ENCODE measurements around the gene HUNK.
"Not testable (repeated sequence)": the region's sequence is repeated elsewhere in the genome, so short reads cannot be mapped to it uniquely, and the experiment has no call there.

HUNK gene

DNA sequence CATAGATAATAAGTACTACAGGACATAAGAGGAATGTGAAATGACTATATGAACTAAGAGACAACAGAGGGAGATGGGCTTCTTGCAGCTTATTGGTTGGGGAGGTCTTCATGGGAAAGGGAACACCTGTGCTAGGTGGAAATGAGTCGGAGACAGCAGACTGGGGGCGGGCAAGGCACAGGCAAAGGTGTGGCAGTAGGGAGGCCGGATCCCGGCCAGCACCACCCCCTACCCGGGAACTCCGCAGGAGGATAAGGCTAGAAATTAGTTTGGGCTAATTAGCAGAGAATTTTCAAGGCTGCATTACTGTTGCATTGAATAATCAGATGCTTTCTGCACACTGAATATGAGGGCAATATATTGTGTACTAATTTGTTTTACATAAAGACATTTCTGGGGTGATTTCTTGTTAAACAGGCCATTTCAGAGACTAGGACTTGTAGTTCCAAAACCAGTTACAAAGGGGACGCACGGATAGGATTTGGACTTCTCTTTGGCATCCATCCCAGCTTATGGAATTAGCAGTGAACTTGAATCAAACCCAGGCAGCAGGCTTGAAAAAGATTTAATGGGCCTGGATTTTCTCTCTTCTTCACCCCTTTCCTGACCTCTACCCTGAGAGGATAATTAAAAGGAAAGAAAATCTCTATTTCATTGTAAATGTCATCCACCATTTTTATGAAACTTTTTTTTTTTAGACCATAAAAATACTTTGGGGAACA, 2.2 kb upstream of the HUNK start:
- no peak for DNase-seq (ENCODE audit: low read depth)

DNA sequence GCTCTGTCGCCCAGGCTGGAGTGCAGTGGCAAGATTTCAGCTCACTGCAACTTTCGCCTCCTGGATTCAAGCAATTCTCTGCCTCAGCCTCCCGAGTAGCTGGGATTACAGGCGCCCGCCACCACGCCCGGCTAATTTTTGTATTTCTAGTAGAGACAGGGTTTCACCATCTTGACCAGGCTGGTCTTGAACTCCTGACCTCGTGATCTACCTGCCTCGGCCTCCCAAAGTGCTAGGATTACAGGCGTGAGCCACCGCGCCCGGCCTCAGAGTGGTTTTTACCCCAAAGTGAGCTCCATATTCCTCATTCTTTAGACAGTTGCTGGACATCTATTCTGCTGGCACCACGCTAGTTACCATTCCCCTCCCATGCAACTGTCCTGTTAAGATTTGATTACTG, 1.4 kb upstream of the HUNK start:
- DNase-seq (ENCODE audit: low read depth) = not testable (repeated sequence)

- DNase-seq (ENCODE audit: low read depth) = no peak
Observed at GRCh38 chr21:31872072-31872451, 758 bp upstream of the HUNK start.

DNA sequence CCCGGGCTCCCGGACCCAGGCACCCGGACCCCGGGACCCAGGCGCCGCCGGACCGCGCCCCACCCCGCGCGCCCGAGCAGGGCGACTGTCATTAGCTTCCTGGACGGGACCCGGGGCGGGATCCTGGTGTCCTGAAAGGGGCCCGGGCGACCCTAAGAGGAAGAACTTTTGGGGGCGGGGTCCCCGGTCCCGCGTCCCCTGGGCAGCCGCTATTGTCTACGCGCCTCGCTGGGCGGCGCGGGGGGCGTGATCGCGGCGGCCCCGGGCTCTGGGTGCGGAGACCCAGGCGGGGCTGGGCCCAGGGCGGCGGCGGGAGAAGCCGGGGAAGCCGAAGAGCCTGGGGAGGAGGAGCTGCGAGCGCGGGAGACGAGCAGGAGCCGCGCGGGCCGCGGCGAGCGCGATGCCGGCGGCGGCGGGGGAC, 465 bp downstream of the HUNK start:
- DNase-seq (ENCODE audit: low read depth) = no peak

DNA sequence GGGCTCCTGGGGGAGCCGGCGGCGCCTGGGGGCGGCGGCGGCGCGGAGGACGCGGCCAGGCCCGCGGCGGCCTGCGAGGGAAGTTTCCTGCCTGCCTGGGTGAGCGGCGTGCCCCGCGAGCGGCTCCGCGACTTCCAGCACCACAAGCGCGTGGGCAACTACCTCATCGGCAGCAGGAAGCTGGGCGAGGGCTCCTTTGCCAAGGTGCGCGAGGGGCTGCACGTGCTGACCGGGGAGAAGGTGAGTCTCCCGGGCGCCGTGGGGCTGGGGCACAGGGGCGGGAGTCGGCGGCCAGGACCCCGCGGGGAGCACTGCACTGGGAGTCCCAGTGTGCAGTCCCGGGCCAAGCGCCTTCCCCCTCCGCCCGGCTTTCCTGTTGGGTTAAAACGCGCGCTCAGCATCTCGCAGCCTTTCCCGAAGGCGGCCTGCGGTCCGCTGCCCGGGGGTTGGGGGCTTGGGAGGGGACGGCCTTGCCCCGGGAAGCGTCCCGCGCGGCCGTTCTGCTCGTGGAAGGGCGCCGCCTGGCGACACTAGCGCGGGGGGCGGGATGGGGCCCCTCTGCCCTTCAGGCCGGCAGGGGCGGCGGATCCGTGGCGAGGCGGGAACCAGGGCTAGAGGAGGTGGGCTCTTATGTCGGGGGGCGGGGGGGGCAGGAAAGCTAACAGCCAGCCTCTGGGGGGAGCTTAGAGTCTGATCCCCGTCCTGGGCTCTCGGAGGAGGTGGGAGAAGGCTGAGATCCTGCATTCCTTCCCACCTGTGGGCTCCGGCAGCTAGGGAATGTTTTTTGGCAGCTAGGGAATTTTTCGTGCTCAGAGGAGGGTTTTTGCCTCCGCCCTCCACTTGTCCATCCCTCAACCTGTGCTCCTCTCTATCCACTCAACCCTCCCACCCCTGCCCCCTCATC, 1.1 kb downstream of the HUNK start:
- no peak for DNase-seq (ENCODE audit: low read depth)

GRCh38 chr21:31874812-31875212, 2.0 kb downstream of the HUNK start:
- DNase-seq (ENCODE audit: low read depth) = no peak

DNA sequence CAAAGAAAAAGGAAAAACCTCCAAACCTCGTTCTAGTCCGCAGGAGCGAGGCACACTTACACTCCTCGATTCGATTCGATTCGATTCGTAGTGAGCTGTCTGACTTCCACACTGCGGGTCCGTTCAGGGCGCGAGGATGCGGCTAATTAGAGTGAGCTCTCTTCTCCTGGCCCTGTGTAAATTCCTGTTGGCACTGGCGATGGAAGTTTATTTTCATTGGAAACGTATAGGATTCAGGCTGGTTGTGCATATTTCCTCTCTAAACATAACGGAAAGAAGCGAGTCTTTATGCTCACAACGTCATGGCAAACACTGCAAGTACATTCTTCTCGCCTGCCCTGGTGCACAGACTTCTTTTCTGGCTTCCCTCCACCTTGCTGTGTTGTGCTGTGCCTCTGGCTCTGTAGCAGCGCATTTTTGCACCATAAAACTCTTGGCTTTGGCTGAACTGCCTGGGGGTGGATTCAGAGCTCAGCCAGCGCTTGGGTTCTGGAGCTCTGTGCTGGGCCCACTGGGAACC, 2.7 kb downstream of the HUNK start:
- DNase-seq (ENCODE audit: low read depth) = no peak

DNA sequence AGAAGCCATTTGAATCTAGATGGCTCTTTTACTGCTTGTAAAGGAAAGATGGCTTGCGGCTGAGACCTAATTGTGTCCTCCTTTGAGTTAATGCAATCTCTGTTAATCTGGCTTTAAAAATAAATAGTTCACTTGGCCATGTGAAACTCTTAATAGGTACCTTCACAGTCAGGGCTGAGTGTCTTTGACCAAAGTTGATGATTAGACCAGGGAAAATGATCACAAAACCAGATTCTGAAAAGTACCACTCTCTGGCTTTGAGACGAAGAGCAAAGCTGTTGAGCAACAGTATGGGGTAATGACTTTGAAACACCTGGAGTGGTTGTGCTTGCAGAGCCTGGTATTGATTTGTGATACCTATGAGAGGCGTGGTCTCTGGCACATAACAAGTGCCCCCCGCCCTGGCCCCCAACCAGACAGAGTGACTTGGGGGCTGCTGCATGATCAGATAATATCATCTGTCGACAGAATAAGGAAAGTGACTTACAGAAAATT, 4.7 kb downstream of the HUNK start:
- no peak for DNase-seq (ENCODE audit: low read depth)

DNA sequence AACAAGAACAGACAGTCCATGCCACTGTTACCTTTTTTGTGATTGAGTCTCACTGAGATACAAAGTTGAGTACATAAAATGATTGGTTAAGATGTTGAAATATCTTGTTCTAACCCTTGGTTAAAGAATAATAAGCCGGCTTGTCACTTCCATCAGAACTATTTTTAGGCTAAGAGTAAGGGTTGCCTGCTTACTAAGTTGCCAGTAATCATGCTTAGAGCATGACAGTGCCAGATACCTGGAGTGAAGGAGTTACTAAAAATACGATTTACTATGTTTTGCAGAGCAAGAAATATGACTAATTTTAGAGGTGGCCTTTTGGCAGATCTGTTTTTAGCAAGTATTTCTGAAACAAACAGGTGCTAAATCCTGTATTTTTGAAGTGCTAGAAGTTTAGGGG, 6.0 kb downstream of the HUNK start:
- no peak for DNase-seq (ENCODE audit: low read depth)

- DNase-seq (ENCODE audit: low read depth) = no peak
Observed at GRCh38 chr21:31879241-31879650, 6.4 kb downstream of the HUNK start.

DNA sequence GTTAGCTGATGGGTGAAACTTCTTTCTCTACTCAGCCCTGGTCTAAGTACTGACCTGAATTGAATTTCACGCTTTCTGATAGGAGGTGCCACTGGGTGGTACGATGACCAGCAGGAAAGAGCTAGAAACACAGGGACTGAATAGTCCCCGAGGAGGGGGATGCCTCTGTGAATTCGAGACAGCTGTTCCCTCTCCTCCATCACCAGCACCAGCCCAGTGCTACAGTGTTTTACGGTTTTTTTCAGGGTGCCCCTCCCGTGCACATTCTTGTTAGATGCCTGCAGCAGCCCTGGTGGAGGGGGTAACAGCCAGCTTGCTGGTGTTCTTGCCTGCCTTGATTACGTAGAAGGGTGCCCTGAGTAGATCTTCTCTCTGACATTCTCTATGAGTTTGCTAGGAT, 7.1 kb downstream of the HUNK start:
- no peak for DNase-seq (ENCODE audit: low read depth)

- no peak for DNase-seq (ENCODE audit: low read depth)
Observed at GRCh38 chr21:31880816-31881215, 8.0 kb downstream of the HUNK start.

DNA sequence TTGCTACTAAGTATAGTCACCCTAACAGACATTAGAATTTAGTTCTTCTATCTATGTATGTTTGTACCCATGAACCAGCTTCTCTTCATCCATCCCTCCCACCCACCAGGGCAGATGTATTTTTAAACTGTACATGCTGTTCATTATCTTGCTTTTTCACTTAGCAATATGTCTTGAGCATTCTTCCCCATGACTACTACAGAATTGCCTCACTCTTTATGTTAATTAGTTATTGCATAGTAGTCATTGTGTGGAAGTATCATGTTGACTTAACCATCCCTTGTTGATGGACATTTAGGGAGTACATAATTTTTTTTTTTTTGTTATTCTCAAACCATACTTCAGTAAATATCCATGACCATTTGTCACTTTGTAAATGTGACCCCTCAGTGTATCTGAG, 9.9 kb downstream of the HUNK start:
- DNase-seq (ENCODE audit: low read depth) = no peak

DNA sequence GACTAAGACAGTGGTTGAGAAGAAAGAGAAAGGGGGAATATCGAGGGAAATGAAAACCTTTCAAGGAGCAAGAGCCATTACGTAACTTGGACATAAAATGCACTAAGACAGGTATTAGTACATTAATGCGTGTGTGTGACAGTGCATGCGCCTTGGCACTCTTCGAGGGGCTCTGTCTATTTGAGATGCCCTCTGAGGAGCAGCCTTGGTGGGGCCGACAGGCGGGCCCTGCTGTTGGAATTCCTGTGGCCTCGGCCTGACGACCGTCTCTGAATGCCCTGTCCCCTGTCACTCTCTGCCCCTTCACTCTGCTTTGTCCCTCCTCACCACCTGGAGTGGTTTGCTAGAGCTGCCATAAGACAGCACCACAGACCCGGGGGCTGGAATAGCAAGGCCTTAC, 12.3 kb downstream of the HUNK start:
- DNase-seq (ENCODE audit: low read depth) = no peak

- no peak for DNase-seq (ENCODE audit: low read depth)
Observed at GRCh38 chr21:31886915-31887314, 14.1 kb downstream of the HUNK start.

- DNase-seq (ENCODE audit: low read depth) = no peak
Observed at GRCh38 chr21:31887391-31887841, 14.6 kb downstream of the HUNK start.

- DNase-seq (ENCODE audit: low read depth) = no peak
Observed at GRCh38 chr21:31888936-31889371, 16.1 kb downstream of the HUNK start.

GRCh38 chr21:31889460-31889859, 16.6 kb downstream of the HUNK start:
- DNase-seq (ENCODE audit: low read depth) = no peak

DNA sequence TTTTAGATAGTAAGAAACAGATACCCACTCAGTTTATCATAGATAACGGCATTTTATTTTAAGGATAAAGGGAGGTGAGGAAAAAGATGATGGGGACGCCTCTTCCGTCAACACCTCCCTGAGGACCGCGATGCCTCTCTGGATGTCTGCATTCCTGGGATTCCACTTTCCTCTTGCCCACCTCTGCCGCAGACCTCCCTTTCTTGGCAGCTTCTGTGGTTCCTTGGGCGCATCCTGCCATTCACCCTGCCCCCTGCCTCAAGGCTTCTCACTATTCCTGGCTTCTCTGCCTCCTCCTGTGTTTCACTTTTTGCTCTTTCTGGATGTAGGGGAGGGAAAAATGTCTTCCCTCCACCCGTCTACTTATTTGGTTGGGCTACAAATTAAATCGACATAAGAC, 19.9 kb downstream of the HUNK start:
- DNase-seq (ENCODE audit: low read depth) = no peak

DNA sequence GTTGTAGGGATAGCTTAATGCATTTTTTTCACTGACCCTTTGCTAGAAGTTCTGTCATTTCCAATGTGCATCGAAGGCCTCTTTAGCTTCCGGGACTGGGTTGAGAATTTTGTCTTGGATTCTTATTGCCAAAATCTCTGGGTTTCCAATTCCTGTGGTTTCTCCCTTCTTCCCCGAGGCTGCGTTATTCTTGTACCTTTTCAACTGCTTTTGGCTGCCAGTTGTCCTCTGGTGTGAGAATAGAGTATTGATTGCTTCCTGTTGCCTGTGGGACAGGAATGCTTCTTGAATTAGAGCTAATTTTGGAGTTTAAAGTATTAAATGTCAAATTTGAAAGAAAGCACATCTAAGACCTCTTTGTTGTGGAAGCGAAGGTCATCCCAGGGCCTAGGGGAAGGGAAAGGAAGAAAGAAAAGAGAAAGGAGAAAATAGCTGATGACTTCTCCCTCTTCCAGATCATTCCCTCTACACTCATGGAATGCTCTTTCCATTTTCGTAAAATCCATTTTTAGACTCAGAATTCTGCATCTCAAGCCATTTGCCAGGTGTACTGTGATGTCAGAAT, 21.1 kb downstream of the HUNK start:
- DNase-seq (ENCODE audit: low read depth) = no peak

DNA sequence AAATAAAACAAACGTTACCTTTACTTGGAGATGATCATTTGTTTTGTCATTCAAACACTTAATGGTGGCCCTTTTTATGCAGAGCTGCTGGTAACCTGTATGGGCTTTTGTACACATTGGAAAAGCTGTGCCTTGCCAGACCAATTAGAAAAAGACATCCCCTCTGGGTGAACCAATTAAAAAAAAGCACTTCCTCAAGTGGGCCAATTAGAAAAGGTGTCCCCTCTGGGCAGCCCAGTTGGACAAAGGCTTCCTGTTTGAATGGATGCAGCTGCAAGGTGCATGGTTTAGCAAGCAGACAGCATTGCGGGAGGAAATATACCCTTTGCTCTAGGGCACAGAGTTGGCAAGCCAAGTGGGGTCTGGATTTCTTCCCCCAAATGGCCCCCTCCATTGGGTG, 21.6 kb downstream of the HUNK start:
- DNase-seq (ENCODE audit: low read depth) = no peak

DNA sequence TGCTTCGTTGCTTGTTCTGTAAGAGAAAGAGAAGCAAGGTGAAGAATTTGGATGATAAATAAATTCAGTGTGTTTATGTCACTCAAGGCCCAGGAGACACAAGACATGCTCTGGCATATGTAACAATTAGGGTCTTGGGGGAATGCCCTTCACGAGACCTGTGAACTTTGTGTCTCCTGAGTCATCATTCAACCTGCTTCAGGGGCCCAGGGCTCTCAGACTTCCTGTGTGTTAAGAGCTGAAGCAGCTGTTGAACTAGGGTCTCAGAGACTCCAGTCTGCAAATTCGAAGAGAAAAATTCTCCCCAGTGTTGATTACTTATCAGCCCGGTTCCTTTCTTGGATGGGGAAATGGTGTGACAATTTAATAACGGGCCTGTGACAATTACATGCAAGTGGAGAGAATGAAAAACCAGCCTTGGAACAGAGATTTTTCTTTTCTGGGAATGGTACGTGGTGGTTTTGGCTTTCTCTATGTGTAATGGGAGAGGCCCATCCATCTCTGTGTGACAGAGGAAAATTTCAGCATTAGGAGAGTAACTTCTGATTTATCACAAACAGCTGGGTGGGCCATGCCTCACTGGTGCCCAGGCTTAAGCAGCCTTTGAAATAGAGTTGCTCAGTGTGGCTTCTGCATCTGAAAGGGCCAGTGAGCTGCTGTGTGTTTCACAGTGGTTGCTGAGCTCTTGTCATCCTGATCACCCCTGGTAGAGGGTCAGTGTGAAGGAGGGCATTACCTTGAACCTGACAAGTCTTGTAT, 22.4 kb downstream of the HUNK start:
- no peak for DNase-seq (ENCODE audit: low read depth)

All from CMK (cell line).